SK-N-MC (cell line): Measurements from ENCODE around the gene PRKG1.

Experiments
- DNase-seq: peaks from one replicate; pipeline ENCODE4 v3.0.0-alpha.2; 2011; ENCODE audit warnings: low read depth, low spot score
- H3K27ac ChIP-seq: fragments of 200-600 bp; sonication (generic); 2 replicates; pipeline ENCODE4 v1.5.1; 2016; ENCODE audit warnings: mixed run types
- H3K36me3 ChIP-seq: fragments of 200-600 bp; sonication (generic); 2 replicates; pipeline ENCODE4 v1.6.1; 2017; ENCODE audit warnings: antibody characterized with exemption, low read length, mixed read lengths; ENCODE audit not compliant: insufficient read depth
- H3K4me3 ChIP-seq: fragments of 200-600 bp; sonication (generic); 2 replicates; pipeline ENCODE4 v1.5.1; 2016
- H3K9ac ChIP-seq: fragments of 200-600 bp; sonication (generic); 2 replicates; pipeline ENCODE4 v1.8.0; 2017; ENCODE audit warnings: mixed run types, mixed read lengths; ENCODE audit not compliant: insufficient read length
- H3K9me3 ChIP-seq: fragments of 200-600 bp; sonication (generic); 2 replicates; pipeline ENCODE4 v1.6.1; 2017; ENCODE audit warnings: low read depth, mild to moderate bottlenecking, antibody characterized with exemption, low read length, moderate library complexity, mixed read lengths
- EZH2 ChIP-seq: fragments of 200-600 bp; sonication (generic); IDR thresholded peaks from one replicate; pipeline ENCODE4 v1.6.1; 2017; ENCODE audit warnings: antibody characterized with exemption
- FOXP2 ChIP-seq: optimal IDR thresholded peaks from 2 replicates; pipeline ENCODE3; 2011; ENCODE audit warnings: mild to moderate bottlenecking, moderate library complexity; ENCODE audit not compliant: insufficient read depth; ENCODE audit errors: extremely low read length, control extremely low read depth
- POLR2AphosphoS5 ChIP-seq: IDR thresholded peaks from 2 replicates; pipeline ENCODE4 v1.6.1; 2012; ENCODE audit warnings: mild to moderate bottlenecking, low read depth, low read length, borderline replicate concordance

The PRKG1 gene

DNA sequence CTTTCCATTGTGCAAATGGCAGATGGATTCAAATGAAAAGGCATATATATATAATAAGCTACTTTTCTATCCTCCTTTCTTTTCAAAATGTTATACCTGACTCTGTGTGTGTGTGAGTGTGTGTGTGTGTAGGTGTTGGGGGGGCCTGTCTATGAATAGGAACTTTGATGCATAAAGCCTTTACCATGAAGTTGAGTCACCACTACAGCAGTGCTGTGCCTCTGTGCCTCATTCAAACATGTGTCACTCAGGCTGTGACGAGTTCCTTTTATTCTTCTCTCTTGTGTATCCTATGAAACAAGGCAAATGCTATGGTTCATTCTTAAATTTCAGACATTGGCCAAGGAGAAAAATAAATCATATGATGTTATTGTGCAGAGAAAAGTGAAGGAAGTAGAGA, 1187.1 kb downstream of the PRKG1 start:
- Histone ChIP-seq H3K36me3 (no peaks in the 10 kb centered on the region), H3K9me3 (no peaks in the 10 kb centered on the region), H3K4me3 (no peak overlapping the region), H3K27ac (no peak overlapping the region), H3K9ac (no peak overlapping the region)
- no peak for TF ChIP-seq EZH2
- TF ChIP-seq FOXP2, result no peak
- no peak for TF ChIP-seq POLR2AphosphoS5
- DNase-seq, result no peak

GRCh38 chr10:52265131-52265926, 1191.0 kb downstream of the PRKG1 start:
- TF ChIP-seq FOXP2 (no peak), EZH2 (no peak)
- Histone ChIP-seq H3K36me3 (no peaks in the 10 kb centered on the region), H3K9me3 (no peaks in the 10 kb centered on the region), H3K27ac (no peak overlapping the region), H3K4me3 (no peak overlapping the region), H3K9ac (no peak overlapping the region)
- no peak for DNase-seq

DNA sequence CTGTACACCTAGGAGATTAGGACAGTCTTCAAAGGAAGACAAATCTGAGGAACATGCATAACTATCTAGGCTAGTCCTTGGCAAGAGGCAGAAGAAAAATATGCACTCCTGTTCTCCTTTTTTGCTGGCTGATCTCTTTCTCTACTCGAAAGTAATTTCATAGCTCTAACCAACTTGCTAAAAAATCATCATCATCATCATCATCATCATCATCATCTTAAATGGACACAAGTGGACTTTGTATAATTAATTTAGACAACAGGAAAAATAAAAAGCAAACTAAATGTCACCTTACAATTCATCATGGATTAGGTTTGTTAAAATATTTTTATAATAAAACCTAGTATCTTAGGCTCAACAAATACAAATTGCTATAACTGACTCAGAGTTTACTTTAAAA, 1192.6 kb downstream of the PRKG1 start:
- Histone ChIP-seq H3K4me3 (no peak overlapping the region), H3K9ac (no peak overlapping the region), H3K9me3 (no peaks in the 10 kb centered on the region), H3K36me3 (no peaks in the 10 kb centered on the region), H3K27ac (no peak overlapping the region)
- no peak for DNase-seq
- TF ChIP-seq EZH2, result no peak
- no peak for TF ChIP-seq FOXP2

- TF ChIP-seq POLR2AphosphoS5 (no peak), EZH2 (no peak), FOXP2 (no peak)
- no peaks in the 10 kb centered on the region for H3K9me3 ChIP-seq
Observed at GRCh38 chr10:52268790-52269189, 1194.5 kb downstream of the PRKG1 start.

GRCh38 chr10:52269233-52269632, 1194.9 kb downstream of the PRKG1 start:
- no peak overlapping the region for H3K27ac ChIP-seq

More at GRCh38 chr10:52268790-52269189, 1194.5 kb downstream of the PRKG1 start:
- H3K36me3 ChIP-seq, result no peaks in the 10 kb centered on the region
- H3K9ac ChIP-seq, result no peak overlapping the region
- H3K27ac ChIP-seq, result no peak overlapping the region
- no peak overlapping the region for H3K4me3 ChIP-seq
- no peak for DNase-seq

DNA sequence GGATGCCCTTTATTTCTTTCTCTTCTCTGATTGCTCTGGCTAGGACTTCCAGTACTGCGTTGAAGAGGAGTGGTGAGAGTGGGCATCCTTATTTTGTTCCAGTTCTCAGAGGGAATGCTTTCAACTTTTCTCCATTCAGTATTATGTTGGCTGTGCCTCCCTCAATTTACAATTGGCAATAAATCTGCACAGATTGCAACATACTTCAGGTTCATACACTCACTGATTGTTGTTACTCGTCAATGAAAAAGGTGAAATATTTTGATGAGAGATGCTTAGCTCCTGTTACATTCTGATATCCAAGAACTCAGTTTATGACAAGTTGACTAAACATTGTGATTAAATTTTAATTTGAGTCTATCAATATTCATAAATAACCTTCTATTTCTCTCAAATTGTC, 1201.9 kb downstream of the PRKG1 start:
- Histone ChIP-seq H3K9ac (no peak overlapping the region), H3K9me3 (no peaks in the 10 kb centered on the region), H3K27ac (no peak overlapping the region), H3K4me3 (no peak overlapping the region), H3K36me3 (no peaks in the 10 kb centered on the region)
- DNase-seq, result no peak
- no peak for TF ChIP-seq FOXP2
- no peak for TF ChIP-seq POLR2AphosphoS5
- TF ChIP-seq EZH2, result no peak

More at GRCh38 chr10:52269233-52269632, 1194.9 kb downstream of the PRKG1 start:
- DNase-seq, result no peak
- Histone ChIP-seq H3K9me3 (no peaks in the 10 kb centered on the region), H3K9ac (no peak overlapping the region), H3K36me3 (no peaks in the 10 kb centered on the region), H3K4me3 (no peak overlapping the region)
- TF ChIP-seq EZH2, result no peak
- no peak for TF ChIP-seq FOXP2
- TF ChIP-seq POLR2AphosphoS5, result no peak

DNA sequence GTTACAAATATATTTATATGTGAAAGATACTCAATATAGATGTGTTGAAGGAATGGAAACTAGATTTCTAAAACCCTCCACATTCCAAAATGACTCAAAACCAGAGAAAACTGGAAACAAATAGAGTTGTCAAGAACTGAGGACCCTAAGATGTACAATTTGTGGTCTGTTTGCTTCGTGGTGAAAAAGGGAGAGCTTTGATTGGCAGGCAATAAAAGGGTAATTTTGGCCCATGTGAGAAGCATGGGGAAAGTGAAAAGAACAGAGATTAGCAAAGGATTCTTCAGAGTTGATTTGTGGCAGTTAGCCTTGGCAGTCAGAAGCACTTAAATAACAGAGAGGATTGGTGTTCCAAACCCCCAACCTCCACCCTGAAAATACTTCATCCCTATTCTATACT, 1202.7 kb downstream of the PRKG1 start:
- DNase-seq, result no peak
- TF ChIP-seq FOXP2, result no peak
- no peak for TF ChIP-seq POLR2AphosphoS5
- TF ChIP-seq EZH2, result no peak
- no peaks in the 10 kb centered on the region for H3K36me3 ChIP-seq
- no peak overlapping the region for H3K9ac ChIP-seq
- H3K27ac ChIP-seq, result no peak overlapping the region
- no peaks in the 10 kb centered on the region for H3K9me3 ChIP-seq
- no peak overlapping the region for H3K4me3 ChIP-seq

DNA sequence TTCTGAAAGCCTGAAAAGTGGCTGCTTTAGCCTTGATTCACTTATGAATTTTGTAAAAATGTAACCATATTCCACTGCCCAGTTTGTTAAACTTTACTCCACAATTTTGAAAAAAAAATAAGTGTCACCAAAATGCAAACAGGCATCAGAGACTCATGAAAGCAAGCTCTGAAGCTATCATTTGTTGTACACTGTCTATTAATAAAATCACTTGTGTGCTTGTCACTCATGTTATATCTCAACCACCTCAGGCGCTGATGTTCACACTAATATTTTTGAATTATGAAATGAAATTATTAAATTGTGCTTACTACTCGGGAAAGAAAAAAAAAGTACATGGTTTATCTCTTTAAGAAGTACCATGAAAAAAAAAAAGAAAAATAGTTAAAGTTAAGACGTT, 1205.3 kb downstream of the PRKG1 start:
- no peak overlapping the region for H3K9ac ChIP-seq
- DNase-seq, result no peak
- TF ChIP-seq FOXP2, result no peak
- no peak for TF ChIP-seq POLR2AphosphoS5
- no peak for TF ChIP-seq EZH2

GRCh38 chr10:52280051-52280450, 1205.8 kb downstream of the PRKG1 start:
- TF ChIP-seq FOXP2 (no peak), POLR2AphosphoS5 (no peak), EZH2 (no peak)

More for the DNA sequence above, 1205.3 kb downstream of the PRKG1 start:
- no peaks in the 10 kb centered on the region for H3K9me3 ChIP-seq
- H3K27ac ChIP-seq, result no peak overlapping the region
- H3K4me3 ChIP-seq, result no peak overlapping the region
- H3K36me3 ChIP-seq, result no peaks in the 10 kb centered on the region

More at GRCh38 chr10:52280051-52280450, 1205.8 kb downstream of the PRKG1 start:
- no peak overlapping the region for H3K9ac ChIP-seq
- H3K36me3 ChIP-seq, result no peaks in the 10 kb centered on the region
- H3K4me3 ChIP-seq, result peak overlapping the region; percentile 28; the same call in 1 of the 2 replicates
- DNase-seq, result no peak
- H3K27ac ChIP-seq, result peak overlapping the region; percentile 67
- H3K9me3 ChIP-seq, result no peaks in the 10 kb centered on the region
